ENCODE data around the gene LBHD2. TPM values are rescaled to one million over a fixed set of nuclear protein-coding genes. Genes with fewer than 3 reads are reported as not detected.
"Not testable (repeated sequence)": the region's sequence is repeated elsewhere in the genome, so short reads cannot be mapped to it uniquely, and the experiment has no call there.

The LBHD2 gene
- total RNA-seq, 1 experiment from 2014 or later, result not detected

DNA sequence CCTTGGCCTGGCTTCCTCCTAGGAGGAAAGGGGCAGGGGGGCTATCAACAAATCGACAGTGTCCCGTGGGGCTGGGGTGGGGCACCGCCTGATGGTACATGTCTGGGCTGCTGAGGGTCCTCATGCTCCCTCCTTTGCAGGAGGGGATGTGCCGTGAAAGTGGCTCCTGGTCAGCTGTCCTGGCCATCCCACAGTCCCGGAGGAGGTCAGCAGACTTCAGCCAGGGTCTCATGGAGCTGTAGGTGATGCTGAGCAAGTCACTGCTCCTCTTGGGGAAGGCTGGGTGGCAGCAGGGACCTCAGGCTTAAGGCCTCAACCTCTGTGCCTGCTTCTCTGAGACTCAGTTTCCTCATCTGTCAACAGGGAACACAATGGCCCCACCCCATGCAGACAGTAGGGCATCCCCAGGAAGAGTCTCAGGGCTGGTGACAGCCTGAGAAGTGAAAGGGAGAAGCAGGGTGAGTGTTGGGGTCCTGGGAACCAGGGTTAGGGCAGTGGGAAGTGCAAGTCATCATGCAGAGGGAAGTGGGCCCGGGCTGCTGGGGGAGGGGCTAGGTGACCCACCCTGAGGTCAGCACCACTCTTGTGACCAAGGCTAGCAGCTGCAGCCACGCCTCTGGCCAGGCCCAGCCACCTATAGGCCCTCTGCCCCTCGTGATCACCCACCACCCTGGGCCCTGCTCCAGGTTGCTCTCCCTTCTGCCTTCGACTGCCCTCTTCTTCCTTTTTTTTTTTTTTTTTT is 34.8 kb downstream of the LBHD2 start (continued):
- TF ChIP-seq, protein P1, sequence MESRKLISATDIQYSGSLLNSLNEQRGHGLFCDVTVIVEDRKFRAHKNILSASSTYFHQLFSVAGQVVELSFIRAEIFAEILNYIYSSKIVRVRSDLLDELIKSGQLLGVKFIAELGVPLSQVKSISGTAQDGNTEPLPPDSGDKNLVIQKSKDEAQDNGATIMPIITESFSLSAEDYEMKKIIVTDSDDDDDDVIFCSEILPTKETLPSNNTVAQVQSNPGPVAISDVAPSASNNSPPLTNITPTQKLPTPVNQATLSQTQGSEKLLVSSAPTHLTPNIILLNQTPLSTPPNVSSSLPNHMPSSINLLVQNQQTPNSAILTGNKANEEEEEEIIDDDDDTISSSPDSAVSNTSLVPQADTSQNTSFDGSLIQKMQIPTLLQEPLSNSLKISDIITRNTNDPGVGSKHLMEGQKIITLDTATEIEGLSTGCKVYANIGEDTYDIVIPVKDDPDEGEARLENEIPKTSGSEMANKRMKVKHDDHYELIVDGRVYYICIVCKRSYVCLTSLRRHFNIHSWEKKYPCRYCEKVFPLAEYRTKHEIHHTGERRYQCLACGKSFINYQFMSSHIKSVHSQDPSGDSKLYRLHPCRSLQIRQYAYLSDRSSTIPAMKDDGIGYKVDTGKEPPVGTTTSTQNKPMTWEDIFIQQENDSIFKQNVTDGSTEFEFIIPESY (IDR thresholded peaks at IDR 0.05; ENCODE audit: extremely low read depth, insufficient replicate concordance, low read length), result no peak
- TF ChIP-seq POLR2A (IDR thresholded peaks at IDR 0.05; ENCODE audit: borderline replicate concordance, extremely low read depth, insufficient read depth, insufficient read length) (no peak), JUND (IDR thresholded peaks at IDR 0.05) (no peak), ELF1 (IDR thresholded peaks at IDR 0.05; ENCODE audit: borderline replicate concordance, low read depth) (no peak), TCF7L2 (IDR thresholded peaks at IDR 0.05; ENCODE audit: borderline replicate concordance, extremely low read depth, insufficient read depth, insufficient read length) (no peak), ZNF274 (IDR thresholded peaks at IDR 0.05; ENCODE audit: low read depth, low read length) (no peak), CBX3 (IDR thresholded peaks at IDR 0.05; ENCODE audit: low read depth) (no peak)

DNA sequence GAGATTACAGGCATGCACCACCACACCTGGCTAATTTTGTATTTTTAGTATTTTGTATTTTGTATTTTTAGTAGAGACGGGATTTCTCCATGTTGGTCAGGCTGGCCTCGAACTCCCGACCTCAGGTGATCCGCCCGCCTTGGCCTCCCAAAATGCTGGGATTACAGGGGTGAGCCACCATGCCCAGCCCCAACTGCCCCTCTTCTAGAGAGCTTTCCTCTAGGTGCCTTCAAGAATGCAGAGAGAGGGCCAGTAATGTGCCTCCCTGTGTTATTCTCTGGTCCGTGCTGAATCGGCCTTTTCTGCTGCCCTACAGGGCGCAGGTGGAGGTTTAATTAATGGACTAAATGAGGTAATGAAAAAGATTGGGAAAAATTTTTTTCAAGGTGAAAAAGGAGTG is 35.5 kb downstream of the LBHD2 start:
- H4K20me1 ChIP-seq (ENCODE audit: insufficient read depth); H3K4me3 ChIP-seq (replicated peaks in 1 of 2; ENCODE audit: low read depth in 1 of 2, low read length in 2 of 2); H3K27ac ChIP-seq (ENCODE audit: low read depth, low read length); DNase-seq (ENCODE audit: low read depth, low spot score); H3K9me2 ChIP-seq (ENCODE audit: insufficient read depth); intact Hi-C loops (cut with micrococcal nuclease); BruUV-seq (replicated peaks); H3K79me2 ChIP-seq (ENCODE audit: insufficient read depth, low read length); H2AFZ ChIP-seq (ENCODE audit: low read depth, low read length, poor library complexity, severe bottlenecking); H3K4me2 ChIP-seq (ENCODE audit: low read length); H3K27me3 ChIP-seq (ENCODE audit: insufficient read depth, low read length); RAD21 ChIA-PET (ENCODE audit: low non-redundant PET in 1 of 2, low total read pairs in 2 of 2, uncharacterized antibody in 2 of 2, unreplicated experiment in 2 of 2); H3K9ac ChIP-seq (ENCODE audit: low read length); ATAC-seq; H3K9me3 ChIP-seq (ENCODE audit: control insufficient read depth in 1 of 2, insufficient read depth in 1 of 2, low read depth in 1 of 2, low read length in 2 of 2); H3K36me3 ChIP-seq (ENCODE audit: control insufficient read depth in 1 of 2, insufficient read depth in 2 of 2, low read length in 2 of 2): not testable (repeated sequence)
- POLR2A ChIA-PET, result interaction anchor here (0.7 kb wide), 1 partner anchor 9 kb away, joined by 3 read pairs; no protein-coding TSS in a partner anchor
- peaks cover 24 to 47% of the 10 kb centered on the region in 2 experiments for H3K4me1 ChIP-seq (ENCODE audit: control insufficient read depth in 1 of 2, insufficient read depth in 2 of 2, low read length in 2 of 2)
- CTCF ChIA-PET, result interaction anchor here (1.5 kb wide), 1 partner anchor 13 kb away, joined by 5 read pairs; no protein-coding TSS in a partner anchor
